Activated CD4-positive, alpha-beta T cell treated with anti-CD3 and anti-CD28 coated beads for 24 hours (primary cell): ENCODE data around the gene NFIB.

Experiments used
- DNase-seq, 2 donors: peaks; one replicate each; pipeline ENCODE4 v3.0.0-alpha.2; 2020; ENCODE audit warnings: low read depth in 2 of 2

The NFIB gene

DNA sequence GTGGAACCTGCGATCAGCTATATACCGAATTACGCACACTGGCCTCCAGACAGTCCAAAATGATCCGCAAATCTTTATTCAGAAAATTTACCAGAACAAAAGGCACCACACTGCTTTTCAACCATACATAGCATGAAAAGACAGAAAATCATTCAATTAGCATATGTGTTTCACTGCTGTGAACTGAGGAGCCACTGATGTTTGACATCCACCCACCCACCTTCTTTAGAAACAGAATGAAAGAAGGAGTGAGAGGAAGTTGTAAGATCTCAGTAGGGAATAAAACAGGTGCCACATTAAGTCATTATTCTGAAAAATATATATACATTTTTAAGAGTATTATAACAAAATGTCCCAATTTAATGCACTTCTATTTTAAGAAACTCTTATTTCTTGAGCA is 156.8 kb downstream of the NFIB start:
- DNase-seq: no peak

- no peak for DNase-seq
These were observed 157.9 kb downstream of the NFIB start for GRCh38 chr9:14156046-14156445.

GRCh38 chr9:14155237-14155636 is 158.7 kb downstream of the NFIB start:
- DNase-seq: no peak

DNA sequence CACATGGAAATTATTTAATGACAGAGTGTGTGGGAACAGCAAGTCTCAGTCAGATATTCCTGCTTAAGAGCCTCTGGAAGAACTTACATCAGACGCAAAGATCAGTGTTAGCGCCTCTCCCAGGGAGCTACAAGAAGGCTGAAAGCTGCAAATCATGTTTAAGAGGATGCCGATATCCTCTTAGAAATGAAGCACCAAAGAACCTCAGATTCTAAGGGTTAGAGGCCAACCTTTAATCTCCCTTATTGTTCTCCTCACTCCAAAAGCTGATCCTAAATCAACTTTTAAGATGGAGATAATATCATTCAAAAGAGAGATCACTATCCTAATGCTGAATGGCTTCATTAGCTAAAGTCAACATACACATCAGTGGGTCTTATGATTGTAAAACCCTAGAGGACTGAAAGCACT is 160.6 kb downstream of the NFIB start:
- no peak for DNase-seq

DNA sequence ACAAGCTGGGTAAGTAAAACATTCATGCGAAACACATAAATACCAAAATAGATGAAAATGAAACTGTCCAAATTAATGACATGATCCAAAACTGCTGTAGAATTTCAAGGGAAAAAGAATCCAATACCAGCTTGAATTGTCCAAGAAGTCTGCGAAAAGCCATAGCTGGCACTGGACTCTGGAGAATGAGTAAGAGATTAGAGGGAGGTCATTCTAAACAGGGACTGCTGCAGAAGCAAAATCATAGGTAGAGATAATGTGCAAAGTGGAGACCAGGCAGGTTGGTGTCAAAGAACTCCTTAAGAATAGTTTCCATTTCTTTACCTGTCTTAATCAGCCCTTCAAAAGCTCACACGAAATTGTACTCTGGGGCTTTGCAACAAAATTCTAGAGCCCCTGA is 162.5 kb downstream of the NFIB start:
- DNase-seq: no peak

DNA sequence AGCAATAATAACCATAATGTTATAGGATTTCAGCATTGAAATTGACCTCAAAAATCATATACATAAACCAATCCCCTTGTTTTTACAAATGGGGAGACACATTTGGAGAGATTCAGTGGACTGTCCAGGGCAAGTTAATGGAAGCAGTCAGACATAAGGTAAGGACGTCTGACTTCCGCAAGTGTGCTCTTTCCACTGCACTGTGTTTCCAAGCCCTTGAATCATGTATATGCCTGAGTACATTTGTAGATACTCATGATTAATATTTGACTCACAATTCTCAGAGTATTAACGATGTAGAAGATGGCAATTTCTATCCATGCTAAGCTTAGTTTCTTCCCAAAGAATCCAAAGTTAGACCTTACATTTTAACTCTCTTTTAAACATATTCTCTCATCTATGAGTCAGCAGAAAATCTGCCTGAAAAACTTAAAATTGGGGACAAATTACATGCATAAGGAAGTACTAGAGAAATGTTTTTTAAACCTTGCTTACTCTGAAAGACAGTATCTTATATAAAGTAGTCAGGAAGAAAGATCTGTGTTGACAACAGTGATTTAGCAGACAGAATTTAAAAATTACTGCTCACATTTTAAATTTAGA is 165.3 kb downstream of the NFIB start:
- no peak for DNase-seq

- no peak for DNase-seq
These were observed 166.2 kb downstream of the NFIB start for GRCh38 chr9:14147738-14148137.

DNA sequence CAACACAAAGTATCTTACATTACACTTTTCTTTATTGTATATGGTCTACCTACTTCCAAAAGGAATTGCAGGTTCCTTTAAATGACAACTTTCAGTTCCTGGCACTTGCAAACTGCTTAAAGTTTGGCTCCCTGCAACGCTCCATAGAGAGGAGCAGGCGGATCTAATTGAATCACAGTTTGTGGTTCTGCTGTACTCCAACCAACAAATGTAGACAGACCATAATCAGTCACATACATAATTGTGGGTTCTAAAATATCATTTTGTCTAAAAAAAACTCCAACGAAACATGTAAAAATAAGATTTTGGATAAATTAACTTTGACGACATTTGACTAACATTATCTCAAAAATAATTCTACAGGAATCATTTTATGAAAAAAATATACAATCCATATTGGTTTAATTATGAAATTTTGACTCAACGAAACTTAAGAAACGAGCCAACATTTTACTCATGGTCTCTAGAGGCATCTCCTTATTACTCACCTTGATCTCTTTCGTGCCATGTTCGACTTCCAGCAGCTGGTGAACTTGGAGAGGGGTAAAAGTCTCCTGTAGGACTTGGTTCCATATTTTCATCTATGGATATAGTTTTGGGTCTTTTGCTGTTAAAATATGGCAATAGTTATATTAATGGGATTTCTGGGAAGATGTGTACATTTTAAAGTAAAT is 167.6 kb downstream of the NFIB start:
- no peak for DNase-seq

GRCh38 chr9:14144215-14144614 is 169.7 kb downstream of the NFIB start:
- DNase-seq: no peak

DNA sequence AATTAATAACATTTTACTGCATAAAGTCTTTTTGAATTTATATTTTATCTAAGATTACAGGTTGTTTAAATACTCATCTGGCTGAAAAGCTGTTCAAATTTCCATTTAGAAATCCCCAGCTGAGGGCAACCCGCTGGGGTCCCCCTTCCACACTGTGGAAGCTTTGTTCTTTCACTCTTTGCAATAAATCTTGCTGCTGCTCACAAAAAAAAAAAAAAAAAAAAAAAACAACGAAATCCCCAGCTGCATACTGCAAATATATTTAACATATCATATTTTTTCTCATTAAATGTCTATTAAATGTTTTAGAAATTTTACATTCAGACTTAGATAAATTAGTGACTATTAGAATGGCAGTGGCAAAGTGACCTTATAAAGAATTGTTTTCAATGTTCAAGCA is 172.2 kb downstream of the NFIB start:
- DNase-seq: no peak

- no peak for DNase-seq
These were observed 173.7 kb downstream of the NFIB start for GRCh38 chr9:14140096-14140697.

GRCh38 chr9:14139287-14139686 is 174.7 kb downstream of the NFIB start:
- no peak for DNase-seq

DNA sequence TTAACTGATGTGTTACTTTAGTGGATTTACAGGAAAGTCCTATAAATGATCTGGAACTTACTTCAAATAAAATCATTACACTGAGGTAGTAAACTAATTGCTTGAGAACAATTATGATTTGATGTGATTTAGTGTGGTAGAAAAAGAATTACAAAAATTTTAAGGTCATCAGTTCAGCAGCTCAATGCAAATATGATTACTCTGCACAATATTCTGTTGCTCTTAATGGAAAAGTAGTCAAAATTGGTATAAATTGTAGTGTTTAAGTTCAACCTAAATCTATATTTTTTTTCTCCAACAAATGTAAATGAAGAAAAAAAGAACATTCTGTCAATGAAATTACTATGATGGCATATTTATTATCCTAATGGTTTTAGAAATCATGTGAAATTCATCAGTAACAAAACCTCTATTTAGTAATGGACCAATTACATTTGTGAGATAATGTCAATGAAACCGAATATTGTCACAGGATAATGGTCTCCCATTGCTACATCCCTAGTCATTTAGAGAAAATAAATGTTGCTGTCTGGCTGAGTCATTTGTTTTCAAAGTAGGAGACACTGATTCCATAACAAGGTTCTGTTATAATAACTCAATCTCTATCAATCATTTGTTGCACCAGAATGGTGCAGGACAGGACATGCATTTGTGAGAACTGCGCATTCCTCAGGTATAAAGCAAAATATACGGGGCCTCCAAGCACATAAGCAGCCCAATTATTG is 177.1 kb downstream of the NFIB start:
- DNase-seq: no peak

DNA sequence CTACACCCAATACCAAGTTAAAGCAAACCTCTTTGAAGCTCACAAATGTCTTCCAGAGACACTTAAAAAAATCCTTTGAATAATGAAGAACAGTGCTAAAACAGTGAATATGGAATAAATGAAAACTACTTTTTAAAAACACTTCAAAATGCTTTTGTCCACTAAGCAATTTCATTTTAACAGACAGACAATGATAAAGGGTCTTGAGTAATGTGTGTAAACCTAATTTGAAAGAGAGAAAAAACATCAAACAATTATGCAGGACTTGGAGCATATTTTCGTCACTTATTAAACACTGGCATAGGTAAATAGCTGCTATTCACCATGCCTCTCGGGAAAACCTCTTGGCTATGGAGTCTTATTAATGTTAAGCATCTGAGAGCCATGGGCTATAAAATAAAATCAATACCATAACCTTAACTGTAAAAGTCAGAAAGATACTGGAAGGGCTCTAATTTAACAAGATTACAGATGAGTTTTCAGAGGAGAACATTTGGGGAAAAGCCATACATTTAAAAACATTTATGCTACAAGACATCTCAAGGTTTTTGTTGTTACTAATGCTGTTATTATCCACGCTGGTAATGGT is 177.8 kb downstream of the NFIB start:
- no peak for DNase-seq

DNA sequence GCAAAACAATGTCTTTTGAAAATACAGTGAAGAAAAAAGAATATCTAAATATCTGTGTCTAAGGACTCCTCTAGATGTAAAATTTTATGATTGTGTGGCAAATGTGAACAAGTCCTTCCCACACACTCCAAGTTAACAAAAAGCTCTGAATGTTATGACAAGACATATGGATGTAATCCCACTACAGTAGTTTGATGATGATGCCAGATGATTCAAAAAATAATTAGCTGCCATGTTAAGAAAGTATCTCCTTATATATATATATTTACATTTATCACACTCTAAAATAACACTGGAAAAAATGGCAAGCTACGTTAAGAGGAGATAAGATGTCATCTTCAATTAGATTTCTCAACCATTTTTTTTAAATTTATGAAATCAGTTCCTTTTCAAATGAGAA is 178.5 kb downstream of the NFIB start:
- no peak for DNase-seq

DNA sequence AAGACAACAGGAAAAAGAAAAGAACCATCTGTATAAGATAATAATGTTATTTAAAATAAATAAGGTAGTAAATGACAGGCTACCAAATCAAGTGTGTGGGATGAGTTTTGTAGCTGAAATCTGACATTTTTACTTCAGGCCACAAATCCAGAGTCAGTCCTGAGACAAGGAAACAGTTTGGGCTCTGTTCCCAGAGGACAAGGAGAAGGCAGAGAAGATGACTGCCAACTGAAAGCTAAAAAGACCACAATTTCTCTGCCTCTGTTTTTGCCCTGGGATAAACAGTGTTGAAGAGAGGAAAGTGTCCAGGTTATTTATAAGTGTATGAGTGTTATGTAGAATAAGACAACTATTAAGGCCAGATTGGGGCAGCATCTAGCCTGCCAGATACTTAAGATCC is 180.5 kb downstream of the NFIB start:
- DNase-seq: no peak

DNA sequence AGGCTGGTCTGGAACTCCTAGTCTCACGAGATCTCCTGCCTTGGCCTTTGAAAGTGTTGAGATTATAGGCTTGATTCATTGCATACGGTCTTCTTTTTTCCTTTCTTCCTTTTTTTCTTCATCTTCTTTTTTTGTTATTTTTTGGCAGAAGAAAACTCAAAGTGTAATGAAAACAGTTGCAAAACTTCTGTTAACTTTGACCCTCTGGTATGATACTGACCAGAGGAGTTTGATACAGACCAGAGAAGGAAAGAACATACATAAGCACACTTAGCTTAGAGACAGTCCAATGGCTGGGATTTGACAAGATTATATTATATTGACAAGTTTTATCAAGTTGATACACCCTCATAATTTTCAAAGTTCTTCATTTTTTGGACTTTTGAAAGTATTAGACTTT is 181.2 kb downstream of the NFIB start:
- DNase-seq: no peak

- no peak for DNase-seq
These were observed 182.4 kb downstream of the NFIB start for GRCh38 chr9:14131356-14132088.

DNA sequence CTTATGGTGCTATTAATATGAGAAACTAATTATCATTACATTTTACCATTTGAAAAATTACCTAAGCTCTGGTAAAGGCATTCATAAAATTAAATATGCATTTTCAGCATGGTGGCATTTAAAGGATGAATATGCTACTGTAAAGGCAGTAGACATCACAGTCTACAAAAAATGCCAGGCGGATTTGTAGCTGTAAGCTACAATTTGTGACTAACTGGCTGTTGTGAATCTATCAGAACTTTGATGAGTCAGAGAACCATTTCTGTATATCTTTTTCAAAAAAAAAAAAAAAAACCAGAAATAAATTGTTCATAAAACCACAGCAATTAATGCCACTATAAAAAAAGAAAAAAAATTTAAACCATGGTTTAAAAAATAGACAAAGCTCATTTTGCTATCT is 186.3 kb downstream of the NFIB start:
- no peak for DNase-seq

DNA sequence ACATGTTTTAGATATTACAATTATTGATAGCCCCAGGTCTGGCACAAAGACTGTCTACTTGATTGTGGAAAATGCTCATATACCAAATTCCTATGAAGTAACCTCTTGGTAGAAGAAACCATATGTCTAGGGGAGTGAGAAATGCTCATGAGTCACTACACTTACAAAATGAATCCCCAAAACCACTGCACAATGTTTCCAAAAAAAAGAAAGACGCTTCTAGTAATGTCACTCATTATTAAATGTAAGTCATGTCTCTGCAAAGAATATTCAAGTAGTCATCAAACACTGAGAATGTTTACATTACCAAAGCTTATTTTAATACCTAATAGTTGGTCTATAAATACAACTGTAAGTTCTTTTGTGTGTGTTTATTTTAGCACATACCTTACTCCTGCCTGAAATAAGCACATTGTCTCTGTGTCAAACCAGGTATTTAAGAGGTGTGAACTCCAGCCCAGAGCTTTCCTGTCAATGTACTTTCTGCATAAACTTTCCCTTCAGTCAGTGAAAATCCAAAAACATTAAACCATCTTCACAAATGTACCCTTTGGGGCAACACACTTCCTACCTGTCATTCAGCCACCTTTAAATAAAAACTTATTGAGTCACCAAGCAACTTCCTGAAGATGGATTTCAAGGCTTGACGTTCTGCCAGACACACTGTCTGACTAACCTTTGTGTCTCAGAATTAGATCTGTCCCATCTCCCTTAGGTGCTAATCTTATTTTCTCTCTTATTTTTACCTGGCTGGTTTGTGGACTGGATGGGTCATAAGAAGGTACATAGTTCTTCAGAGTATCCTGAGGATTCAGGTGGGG is 194.0 kb downstream of the NFIB start:
- DNase-seq: no peak

- DNase-seq: no peak
These were observed 201.7 kb downstream of the NFIB start for GRCh38 chr9:14112226-14112625.
